GM19467 (cell line): Measurements from ENCODE around the gene GPC2.
A peak's percentile ranks its signal among the peaks of the same experiment; 100 is the strongest.
"Not testable (repeated sequence)": the region's sequence is repeated elsewhere in the genome, so short reads cannot be mapped to it uniquely, and the experiment has no call there.

Source experiments
- ATAC-seq: cut with Tn5 transposase; IDR thresholded peaks from one replicate; pipeline ENCODE4 v1.9.1; 2021; ENCODE audit warnings: mild to moderate bottlenecking, moderate library complexity; ENCODE audit not compliant: unreplicated experiment

Gene GPC2

DNA sequence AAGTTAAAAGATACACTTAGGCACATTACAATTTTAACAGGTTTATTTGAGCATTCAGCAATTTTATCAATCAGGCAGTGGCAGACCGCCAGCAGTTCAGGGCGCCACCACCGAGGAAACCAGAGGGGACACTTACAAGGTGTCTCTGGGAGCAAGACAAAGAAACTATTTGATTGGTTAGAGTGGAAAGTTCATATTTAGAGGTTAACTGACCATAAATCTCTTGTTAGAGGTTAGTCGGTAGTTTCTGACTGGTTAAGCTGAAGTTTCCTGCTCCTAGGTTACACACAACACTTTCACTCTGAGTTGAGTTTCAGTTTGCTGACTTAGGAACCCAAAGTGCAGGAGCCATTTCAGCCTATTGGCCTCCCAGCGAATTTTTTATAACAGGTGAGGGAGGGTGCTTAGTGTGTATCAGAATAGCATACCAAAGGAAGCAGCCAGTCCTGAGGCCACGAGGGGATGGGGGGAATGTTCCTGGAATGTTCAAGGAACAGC is 31.8 kb upstream of the GPC2 start:
- ATAC-seq = peak; percentile 61

DNA sequence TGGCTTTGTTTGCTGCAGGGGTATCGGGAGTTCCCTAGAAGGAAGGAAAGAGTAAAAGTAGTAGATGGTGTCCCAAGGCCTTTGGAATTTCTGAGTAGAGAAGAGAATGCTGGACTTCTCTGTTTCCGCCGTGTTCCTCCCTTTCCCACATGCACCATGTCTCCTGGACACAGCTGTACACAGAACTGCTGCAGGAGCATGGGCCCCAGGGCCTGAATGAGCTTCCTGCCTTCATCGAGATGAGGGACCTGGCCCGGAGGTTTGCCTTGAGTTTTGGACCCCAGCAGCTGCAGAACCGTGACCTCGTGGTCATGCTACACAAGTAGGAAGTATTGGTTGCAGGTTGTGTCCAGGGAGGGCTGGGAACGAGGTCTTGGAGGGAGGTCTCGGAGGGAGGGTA is 27.3 kb upstream of the GPC2 start:
- ATAC-seq = no peak

DNA sequence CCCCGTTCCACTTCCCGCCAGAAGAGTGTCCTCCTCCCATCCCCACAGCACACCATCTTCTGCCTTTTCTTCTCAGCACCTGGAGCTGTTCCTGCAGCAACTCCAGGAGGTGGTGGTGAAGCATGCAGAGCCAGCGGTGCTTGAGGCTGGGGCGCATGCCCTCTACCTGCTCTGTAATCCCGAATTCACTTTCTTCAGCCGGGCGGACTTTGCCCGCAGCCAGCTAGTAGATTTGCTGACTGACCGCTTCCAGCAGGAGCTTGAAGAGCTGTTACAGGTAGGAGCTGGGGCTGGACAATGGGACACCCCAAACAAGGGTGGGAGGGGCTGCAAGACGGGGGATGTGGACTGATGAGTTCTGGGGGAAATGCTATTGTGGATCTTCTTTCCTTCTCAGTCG is 23.5 kb upstream of the GPC2 start:
- ATAC-seq = no peak

GRCh38 chr7:100198266-100198665 is 21.1 kb upstream of the GPC2 start:
- no peak for ATAC-seq

DNA sequence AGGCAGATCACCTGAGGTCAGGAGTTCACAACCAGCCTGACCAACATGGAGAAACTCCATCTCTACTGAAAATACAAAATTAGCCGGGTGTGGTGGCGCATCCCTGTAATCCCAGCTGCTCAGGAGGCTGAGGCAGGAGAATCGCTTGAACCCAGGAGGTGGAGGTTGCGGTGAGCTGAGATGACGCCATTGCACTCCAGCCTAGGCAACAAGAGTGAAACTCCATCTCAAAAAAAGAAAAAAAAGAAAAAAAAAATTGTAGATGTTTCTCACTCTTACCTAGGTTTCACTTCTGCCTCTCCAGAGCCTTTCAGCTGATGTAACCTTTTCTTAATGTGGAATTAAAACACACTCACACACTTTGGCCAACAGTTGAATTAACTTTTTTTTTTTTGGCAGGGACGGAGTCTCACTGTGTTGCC is 18.7 kb upstream of the GPC2 start:
- ATAC-seq = not testable (repeated sequence)

GRCh38 chr7:100195222-100195621 is 18.0 kb upstream of the GPC2 start:
- ATAC-seq = no peak

GRCh38 chr7:100192969-100193368 is 15.8 kb upstream of the GPC2 start:
- no peak for ATAC-seq

DNA sequence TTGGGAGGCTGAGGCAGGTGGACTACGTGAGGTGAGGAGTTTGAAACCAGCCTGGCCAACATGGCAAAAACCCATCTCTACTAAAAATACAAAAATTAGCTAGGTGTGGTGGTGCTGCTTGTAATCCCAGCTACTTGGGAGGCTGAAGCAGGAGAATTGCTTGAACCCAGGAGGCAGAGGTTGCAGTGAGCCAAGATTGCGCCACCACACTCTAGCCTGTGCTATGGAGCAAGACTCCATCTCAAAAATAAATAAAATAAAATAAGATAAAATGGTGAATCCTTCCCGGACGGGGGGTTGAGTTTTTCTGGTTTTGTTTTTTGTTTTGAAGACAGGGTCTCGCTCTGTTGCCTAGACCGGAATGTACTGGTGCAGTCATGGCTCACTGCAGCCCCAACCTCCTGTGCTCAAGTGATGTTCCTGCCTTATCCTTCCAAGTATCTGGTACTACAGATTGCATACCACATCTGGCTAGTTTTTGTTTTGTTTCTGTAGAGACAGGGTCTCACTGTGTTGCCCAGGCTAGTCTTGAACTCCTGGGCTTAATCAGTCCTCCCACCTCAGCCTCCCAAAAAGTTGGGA is 15.2 kb upstream of the GPC2 start:
- ATAC-seq = not testable (repeated sequence)

- no peak for ATAC-seq
Measured at GRCh38 chr7:100191775-100192174, 14.6 kb upstream of the GPC2 start.

DNA sequence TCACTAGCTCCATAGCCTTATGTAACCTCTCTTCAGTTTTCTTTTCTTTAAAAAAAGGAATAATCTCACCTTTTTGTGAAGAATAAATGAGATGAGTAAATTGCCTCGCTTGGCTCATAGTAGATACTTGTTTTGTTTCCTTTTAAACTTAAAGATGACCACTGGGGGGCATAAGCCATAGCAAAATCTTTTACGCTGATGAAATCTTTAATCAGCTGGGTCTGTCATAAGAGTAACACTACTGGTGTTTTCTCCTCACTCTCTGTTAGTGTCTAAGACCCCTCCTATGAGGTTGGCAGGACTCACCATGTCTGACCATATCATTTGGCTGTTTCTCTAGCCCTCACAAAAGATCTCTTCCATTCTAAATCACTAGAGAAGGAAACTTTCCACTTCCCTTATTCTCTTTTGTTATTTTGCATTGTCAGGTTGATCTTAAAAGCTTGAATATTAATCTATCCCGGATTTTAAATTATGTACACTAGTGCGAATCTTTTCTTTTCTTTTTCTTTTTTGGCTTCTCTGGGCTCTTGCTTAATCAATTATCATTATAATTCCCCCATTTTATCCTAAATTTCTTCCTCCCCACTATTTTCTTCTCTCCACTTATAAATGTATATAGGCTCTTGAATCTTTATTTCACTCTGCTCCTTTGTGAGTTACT is 13.0 kb upstream of the GPC2 start:
- ATAC-seq = no peak

- ATAC-seq = no peak
Measured at GRCh38 chr7:100189061-100189460, 11.9 kb upstream of the GPC2 start.

DNA sequence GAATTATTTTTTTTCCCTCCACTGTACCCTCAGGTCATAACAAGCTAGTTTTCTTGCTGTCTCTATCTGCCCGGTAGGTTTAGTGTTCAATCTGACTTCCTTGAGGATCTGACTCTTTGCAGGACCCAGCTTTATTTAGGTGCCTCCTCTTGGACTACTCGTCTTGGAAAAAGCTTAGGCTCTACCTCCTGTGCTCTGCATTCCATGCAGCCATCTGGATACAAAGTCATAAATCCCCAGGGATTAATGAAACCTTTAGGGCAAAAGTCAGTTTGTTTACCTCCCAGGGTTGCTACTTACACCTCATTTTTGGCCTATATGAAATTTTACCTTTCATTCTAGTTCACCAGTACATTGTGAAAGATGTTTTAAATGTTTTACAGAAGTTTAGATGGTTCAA is 8.5 kb upstream of the GPC2 start:
- ATAC-seq = no peak

GRCh38 chr7:100183090-100183489 is 5.9 kb upstream of the GPC2 start:
- ATAC-seq = not testable (repeated sequence)

DNA sequence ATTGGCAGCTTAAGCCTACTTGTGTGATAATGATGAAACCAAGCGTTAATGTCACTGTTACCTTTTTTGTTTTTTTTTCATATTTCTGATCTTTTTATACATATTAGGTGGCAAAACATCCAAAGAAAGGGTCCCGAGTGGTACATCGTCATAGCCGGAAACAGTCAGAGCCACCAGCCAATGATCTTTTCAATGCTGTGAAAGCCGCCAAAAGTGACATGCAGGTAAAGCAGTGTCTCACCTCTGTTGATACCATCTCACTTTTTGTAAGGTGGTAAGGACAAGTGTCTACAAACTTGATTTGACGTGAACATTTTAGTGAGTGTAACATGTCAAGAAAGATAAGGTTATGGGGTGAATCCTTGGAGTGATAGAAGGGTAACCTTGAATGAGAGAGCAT is 5.4 kb upstream of the GPC2 start:
- ATAC-seq = not testable (repeated sequence)

DNA sequence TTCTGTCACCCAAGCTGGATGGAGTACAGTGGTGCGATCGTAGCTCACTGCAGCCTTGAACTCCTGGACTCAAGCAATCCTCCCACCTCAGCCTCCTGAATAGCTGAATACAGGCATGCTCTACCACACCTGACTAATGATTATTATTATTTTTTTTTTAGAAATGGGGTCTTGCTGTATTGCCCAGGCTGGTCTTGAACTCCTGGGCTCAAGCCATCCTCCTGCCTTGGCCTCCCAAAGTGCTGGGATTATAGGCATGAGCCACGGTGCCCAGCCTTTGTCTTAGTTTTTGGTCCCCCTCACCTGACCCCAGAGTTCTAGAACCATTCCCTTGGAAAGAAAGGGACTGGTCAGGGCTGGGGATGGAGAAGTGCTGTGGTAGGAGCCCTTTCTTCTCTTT is 2.9 kb upstream of the GPC2 start:
- not testable (repeated sequence) for ATAC-seq

- ATAC-seq = no peak
Measured at GRCh38 chr7:100176096-100177044, 811 bp downstream of the GPC2 start.

GRCh38 chr7:100175296-100175935 is 1.8 kb downstream of the GPC2 start:
- ATAC-seq = no peak

DNA sequence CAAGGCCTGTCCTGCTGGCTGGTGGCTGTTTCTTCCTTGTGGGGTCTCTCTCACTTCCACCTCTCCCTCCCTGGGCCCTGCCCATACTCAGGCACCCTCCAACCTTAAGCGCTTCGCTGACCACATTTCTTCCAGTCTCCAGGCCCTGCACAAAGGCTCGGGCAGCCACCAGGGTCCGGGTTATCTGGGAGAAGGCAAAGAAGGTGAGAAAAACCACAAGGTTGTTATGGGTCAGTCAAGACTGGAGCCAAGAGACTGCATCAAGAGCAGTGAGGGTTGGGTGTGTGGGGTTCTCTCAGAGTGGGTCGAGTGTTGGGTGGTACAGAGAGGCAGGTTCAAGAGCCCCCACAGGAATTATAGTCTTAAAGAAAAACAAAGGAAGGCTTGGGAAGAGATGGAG is 2.6 kb downstream of the GPC2 start:
- no peak for ATAC-seq

DNA sequence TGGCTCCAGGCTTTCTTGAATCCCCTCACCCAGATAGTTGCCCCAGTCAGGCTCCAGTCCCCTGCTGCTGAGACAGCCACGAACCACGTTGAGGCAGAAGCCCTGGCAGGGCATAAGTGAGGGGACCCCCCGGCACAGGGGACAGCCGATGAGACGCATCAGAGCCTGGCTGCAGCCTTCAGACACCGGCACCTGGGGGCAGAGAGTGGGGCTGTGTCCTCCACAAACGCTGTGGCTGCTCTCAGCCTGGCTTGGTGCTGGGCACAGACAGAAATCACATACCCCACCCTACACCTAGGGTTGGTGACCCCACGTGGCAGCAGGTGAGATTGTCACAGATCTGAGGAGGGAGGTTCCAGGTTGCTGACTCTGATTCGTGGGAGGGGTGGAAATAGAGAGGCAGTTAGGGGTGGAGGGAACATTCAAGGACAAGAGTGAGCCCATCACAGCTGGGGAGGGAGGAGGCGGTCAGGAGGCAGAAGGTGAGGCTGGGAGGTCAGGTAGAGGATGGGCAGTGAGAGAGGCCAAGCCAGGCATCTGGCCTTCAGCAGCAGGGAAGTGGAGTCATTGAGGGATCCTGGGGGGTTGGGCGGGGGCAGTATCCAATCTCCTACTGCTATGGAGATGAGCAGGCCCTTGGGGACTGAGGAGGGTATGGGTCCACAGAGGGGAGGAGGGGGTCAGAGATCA is 3.2 kb downstream of the GPC2 start:
- ATAC-seq = no peak

DNA sequence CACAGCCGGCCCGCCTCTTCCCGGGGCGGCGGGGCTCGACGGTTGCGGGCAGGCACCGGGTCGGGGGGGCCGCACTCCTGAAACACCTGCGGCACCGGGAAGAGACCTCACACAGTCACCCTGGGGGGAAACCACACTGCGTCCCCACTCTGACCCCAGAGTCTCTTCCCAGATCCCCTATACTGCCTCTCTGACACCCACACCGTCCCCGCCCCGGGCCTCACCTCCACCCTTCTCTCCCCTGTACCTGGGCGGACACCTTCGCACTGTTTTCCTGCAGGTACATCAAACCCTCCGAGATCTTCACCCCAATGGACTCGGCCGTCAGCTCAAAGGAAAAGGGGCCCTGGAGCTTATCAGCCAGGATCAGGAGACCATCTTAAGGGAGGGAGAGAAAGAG is 5.3 kb downstream of the GPC2 start:
- ATAC-seq = no peak
